Middle frontal gyrus (tissue), 1 donor: ENCODE results near the gene UGT2A1.

Experiments used
- DNase-seq: peaks from one replicate; pipeline ENCODE4 v3.0.0-alpha.2; 2015; ENCODE audit warnings: low spot score; ENCODE audit errors: extremely low spot score

The UGT2A1 gene

GRCh38 chr4:69591364-69591763 is 61.7 kb downstream of the UGT2A1 start:
- no peak for DNase-seq

GRCh38 chr4:69589884-69590283 is 63.2 kb downstream of the UGT2A1 start:
- DNase-seq: no peak

GRCh38 chr4:69584135-69584534 is 68.9 kb downstream of the UGT2A1 start:
- DNase-seq: no peak

- no peak for DNase-seq
These were observed 69.5 kb downstream of the UGT2A1 start for GRCh38 chr4:69583543-69583942.

- DNase-seq: no peak
These were observed 75.8 kb downstream of the UGT2A1 start for GRCh38 chr4:69577245-69577644.

- no peak for DNase-seq
These were observed 76.7 kb downstream of the UGT2A1 start for GRCh38 chr4:69576251-69576877.

GRCh38 chr4:69568787-69569186 is 84.3 kb downstream of the UGT2A1 start:
- DNase-seq: no peak

- no peak for DNase-seq
These were observed 89.6 kb downstream of the UGT2A1 start for GRCh38 chr4:69563424-69563823.

GRCh38 chr4:69549651-69550050 is 103.4 kb downstream of the UGT2A1 start:
- no peak for DNase-seq

GRCh38 chr4:69546134-69546765 is 106.8 kb downstream of the UGT2A1 start:
- no peak for DNase-seq
